Neutrophil (primary cell): Measurements from ENCODE around the gene EVA1A.
"Not testable (repeated sequence)": the region's sequence is repeated elsewhere in the genome, so short reads cannot be mapped to it uniquely, and the experiment has no call there.

ENCODE experiments used
- H3K27ac ChIP-seq: fragments of 200-600 bp; sonication (generic); 2 replicates; pipeline ENCODE4 v1.5.1; 2016; ENCODE audit warnings: mild to moderate bottlenecking, moderate library complexity
- H3K27me3 ChIP-seq: fragments of 200-600 bp; sonication (generic); 2 replicates; pipeline ENCODE4 v1.6.0; 2016; ENCODE audit warnings: mild to moderate bottlenecking
- H3K36me3 ChIP-seq: fragments of 200-600 bp; sonication (generic); 2 replicates; pipeline ENCODE4 v1.5.1; 2017
- H3K4me1 ChIP-seq, 2 experiments: fragments of 200-600 bp in 1 of 2; sonication (generic) in 1 of 2; 1 replicate in 1 of 2; 2 replicates in 1 of 2; pipeline versions ENCODE4 v1.5.1 to v1.6.1; 2013 to 2016; ENCODE audit warnings: low read depth in 1 of 2, low read length in 1 of 2, mild to moderate bottlenecking in 1 of 2, moderate library complexity in 1 of 2; ENCODE audit not compliant: control insufficient read depth in 1 of 2, insufficient read depth in 1 of 2
- H3K4me3 ChIP-seq, 2 experiments: fragments of 200-600 bp in 1 of 2; sonication (generic) in 1 of 2; 1 replicate in 1 of 2; 2 replicates in 1 of 2; pipeline ENCODE4 v1.5.1; 2013 to 2016; ENCODE audit warnings: low read depth in 1 of 2, low read length in 1 of 2, mild to moderate bottlenecking in 1 of 2, moderate library complexity in 1 of 2
- H3K9me3 ChIP-seq: fragments of 200-600 bp; sonication (generic); 2 replicates; pipeline ENCODE4 v1.5.1; 2016
- TF ChIP-seq, protein P1 (sequence below): fragments of 200-600 bp; sonication (generic); IDR thresholded peaks from 2 replicates; pipeline ENCODE4 v1.5.1; 2016; ENCODE audit warnings: antibody characterized with exemption

The EVA1A gene

DNA sequence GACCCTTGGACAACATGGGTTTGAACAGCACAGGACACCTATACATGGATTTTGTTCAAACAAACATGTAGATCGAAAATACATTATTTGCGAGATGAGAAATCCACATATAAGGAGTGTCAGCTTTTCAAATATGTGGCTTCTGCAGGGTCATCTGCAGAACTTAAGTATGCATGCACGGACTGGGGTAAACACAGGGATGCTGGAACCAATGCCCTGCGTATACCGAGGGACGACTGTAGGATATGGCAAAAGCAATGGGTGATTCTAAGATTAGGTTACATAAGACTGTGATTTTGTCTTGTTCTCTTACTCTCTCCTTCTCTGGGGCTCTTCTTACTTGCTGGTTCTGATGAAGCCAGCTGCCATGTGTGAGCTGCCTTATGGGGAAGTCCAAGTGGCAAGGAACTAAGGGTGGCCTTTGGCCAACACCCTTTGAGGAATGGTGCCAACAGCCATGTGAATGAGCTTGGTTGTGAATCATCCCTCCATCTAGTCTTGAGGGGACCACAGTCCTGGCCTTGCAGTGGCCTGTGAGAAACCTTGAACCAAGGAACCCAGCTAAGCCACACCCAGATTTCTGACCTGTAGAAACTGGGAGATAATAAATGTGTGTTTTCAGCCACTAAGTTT is 66.5 kb downstream of the EVA1A start:
- Histone ChIP-seq H3K27me3 (no peaks in the 10 kb centered on the region), H3K9me3 (no peaks in the 10 kb centered on the region), H3K27ac (no peak overlapping the region), H3K36me3 (no peaks in the 10 kb centered on the region), H3K4me1 (no peaks in the 10 kb centered on the region), H3K4me3 (no peak overlapping the region)
- TF ChIP-seq, protein P1, sequence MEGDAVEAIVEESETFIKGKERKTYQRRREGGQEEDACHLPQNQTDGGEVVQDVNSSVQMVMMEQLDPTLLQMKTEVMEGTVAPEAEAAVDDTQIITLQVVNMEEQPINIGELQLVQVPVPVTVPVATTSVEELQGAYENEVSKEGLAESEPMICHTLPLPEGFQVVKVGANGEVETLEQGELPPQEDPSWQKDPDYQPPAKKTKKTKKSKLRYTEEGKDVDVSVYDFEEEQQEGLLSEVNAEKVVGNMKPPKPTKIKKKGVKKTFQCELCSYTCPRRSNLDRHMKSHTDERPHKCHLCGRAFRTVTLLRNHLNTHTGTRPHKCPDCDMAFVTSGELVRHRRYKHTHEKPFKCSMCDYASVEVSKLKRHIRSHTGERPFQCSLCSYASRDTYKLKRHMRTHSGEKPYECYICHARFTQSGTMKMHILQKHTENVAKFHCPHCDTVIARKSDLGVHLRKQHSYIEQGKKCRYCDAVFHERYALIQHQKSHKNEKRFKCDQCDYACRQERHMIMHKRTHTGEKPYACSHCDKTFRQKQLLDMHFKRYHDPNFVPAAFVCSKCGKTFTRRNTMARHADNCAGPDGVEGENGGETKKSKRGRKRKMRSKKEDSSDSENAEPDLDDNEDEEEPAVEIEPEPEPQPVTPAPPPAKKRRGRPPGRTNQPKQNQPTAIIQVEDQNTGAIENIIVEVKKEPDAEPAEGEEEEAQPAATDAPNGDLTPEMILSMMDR = no peak

DNA sequence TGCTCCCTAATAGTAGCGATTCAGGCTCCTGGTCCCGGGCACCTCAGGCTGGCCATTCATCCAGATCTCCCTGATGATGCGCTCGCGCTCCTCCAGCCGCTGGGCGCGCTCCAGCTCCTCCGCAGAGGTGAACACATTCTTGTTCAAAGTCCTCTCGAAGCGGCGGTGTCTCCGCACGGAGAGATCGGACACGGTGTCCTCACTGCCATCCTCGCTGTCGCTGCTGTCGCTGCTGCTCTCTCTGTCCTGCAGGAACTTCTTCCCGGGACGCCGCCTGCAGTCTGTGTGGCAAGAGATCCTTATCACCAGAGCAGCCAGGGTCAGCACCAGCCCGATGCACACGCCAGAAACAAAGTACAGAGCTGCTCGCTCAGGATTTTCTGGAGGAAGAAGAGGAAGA is 67.5 kb downstream of the EVA1A start:
- TF ChIP-seq, protein P1 = no peak
- Histone ChIP-seq H3K4me3 (no peak overlapping the region), H3K4me1 (no peaks in the 10 kb centered on the region)

DNA sequence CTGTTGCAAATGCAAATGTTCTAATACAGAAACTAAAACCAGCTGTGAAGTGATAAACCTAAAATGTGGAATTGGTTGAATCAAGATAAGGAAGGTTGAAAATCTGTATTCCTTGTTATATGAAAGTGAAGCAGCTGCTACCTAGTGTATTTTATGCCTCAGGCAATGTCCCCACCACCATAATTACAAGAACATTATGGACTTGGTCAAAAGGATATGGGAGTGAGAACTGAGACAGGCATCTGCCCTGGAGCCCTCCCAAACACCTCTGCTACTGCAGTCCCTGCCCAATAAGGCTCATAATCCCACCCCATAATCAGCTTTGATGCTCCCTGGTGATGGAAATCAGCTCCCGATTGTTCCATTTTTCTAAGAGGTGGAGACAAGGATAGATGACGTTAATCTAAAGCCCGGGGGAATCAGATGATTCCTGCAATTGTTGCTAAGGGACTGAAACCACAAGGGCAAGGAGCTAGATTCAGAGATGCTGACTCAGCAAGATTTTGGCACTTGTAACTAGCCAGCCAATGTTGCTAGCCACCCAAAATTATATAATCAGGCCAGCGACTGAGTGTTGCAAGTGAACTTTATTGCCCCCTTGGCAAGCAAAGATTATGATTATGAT is 69.5 kb downstream of the EVA1A start:
- no peaks in the 10 kb centered on the region for H3K27me3 ChIP-seq
- no peaks in the 10 kb centered on the region for H3K4me1 ChIP-seq

More for the DNA sequence above, 67.5 kb downstream of the EVA1A start:
- Histone ChIP-seq H3K36me3 (no peaks in the 10 kb centered on the region), H3K27ac (no peak overlapping the region), H3K27me3 (no peaks in the 10 kb centered on the region), H3K9me3 (no peaks in the 10 kb centered on the region)

DNA sequence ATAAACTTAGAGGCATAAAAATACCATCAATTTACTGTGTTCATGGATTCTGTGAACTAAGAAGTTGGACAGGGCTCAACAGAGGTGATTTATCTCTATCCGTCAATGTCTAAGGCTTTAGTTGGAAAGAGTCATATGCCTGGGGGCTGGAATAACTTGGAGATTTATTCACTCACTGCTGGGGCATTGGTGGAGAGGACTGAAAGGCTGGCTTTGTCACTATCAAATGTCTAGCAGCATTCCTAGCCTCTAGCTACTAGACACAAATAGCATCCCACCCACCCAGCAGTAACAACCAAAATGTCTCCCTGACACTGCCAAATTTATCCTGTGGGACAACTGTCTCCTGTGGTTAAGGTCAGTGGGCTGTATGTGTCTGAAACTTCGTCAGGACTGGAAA is 71.0 kb downstream of the EVA1A start:
- TF ChIP-seq, protein P1 = no peak
- Histone ChIP-seq H3K27me3 (no peaks in the 10 kb centered on the region), H3K4me3 (no peak overlapping the region), H3K27ac (no peak overlapping the region), H3K4me1 (no peaks in the 10 kb centered on the region), H3K9me3 (no peaks in the 10 kb centered on the region), H3K36me3 (no peaks in the 10 kb centered on the region)

More for the DNA sequence above, 69.5 kb downstream of the EVA1A start:
- Histone ChIP-seq H3K4me3 (no peak overlapping the region), H3K36me3 (no peaks in the 10 kb centered on the region), H3K27ac (no peak overlapping the region), H3K9me3 (no peaks in the 10 kb centered on the region)
- TF ChIP-seq, protein P1 = no peak

DNA sequence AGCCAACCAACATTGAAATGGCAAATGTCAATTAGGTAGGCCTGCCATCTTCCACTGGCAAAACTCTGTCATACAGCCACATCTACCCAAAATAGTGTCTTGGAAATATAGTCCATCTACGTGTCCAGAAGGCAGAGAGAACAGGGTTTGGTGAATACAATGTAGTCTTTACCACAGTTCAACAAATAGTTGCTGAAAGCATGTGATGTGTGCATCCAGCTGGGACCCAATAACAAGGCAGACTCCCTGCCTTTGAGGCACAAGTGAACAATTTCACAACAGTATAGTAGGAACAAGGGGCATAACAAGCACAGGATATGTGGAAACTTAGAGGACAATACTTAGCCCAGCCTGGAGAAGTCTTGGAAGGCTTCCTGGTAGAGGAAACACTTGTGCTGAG is 72.6 kb downstream of the EVA1A start:
- no peaks in the 10 kb centered on the region for H3K36me3 ChIP-seq
- no peak overlapping the region for H3K27ac ChIP-seq
- TF ChIP-seq, protein P1 = no peak
- no peaks in the 10 kb centered on the region for H3K4me1 ChIP-seq
- H3K27me3 ChIP-seq = peaks cover 5% of the 10 kb centered on the region
- H3K9me3 ChIP-seq = no peaks in the 10 kb centered on the region
- no peak overlapping the region for H3K4me3 ChIP-seq

DNA sequence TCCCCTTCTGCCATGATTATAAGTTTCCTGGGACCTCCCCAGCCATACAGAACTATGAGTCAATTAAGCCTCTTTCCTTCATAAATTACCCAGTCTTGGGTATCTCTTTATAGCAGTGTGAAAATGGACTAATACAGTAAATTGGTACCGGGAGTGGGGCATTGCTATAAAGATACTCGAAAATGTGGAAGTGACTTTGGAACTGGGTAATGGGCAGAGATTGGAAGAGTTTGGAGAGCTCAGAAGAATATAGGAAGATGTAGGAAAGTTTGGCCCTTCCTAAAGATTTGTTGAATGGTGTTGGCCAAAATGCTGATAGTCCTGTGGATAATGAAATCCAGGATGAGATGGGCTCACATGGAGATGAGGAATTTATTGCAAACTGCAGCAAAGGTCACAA is 74.0 kb downstream of the EVA1A start:
- not testable (repeated sequence) for H3K9me3 ChIP-seq, H3K4me1 ChIP-seq, H3K4me3 ChIP-seq, H3K27ac ChIP-seq, H3K36me3 ChIP-seq
- peaks cover 13% of the 10 kb centered on the region for H3K27me3 ChIP-seq
